Gastroesophageal sphincter (tissue), 3 donors: ENCODE data around the gene RBM39.

ENCODE experiments used
- EP300 ChIP-seq: sonication (generic); formaldehyde crosslinking; IDR thresholded peaks from one replicate; pipeline ENCODE4 v1.6.1; 2017; ENCODE audit warnings: antibody characterized with exemption, mild to moderate bottlenecking
- TF ChIP-seq, protein P1 (sequence below), 4 experiments: fragments of 200-600 bp in 2 of 4; fragments of 450-650 bp in 2 of 4; sonication (generic) in 1 of 4; IDR thresholded peaks; one replicate each; pipeline ENCODE4 v1.5.1; 2017 to 2019; ENCODE audit warnings: antibody characterized with exemption in 4 of 4, mild to moderate bottlenecking in 2 of 4, moderate library complexity in 2 of 4

DNA sequence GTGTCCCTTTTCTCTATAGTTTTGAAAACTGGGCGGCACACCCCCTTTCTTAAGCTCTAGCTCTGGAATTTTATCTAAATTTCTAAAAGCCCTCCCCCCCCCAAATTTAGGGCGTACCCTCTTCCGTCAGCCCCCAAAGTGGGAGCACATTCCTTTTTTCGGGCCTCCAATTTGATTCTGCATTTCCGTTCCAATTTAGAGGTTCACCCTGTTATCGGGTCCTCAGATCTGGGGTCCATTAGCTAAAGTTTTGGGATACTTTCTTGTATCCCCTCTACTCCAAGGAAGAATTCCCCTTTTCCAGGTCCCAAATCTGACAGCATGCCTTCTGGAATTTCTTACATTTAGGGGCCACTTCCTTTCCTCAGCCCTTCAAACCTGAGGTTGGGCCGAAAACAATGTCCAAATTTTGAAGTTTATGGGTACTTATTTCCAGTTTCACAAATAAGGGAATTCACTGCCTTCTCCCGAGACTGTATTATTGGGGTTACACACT is 30.6 kb upstream of the RBM39 start:
- no peak for TF ChIP-seq EP300
- TF ChIP-seq, protein P1, sequence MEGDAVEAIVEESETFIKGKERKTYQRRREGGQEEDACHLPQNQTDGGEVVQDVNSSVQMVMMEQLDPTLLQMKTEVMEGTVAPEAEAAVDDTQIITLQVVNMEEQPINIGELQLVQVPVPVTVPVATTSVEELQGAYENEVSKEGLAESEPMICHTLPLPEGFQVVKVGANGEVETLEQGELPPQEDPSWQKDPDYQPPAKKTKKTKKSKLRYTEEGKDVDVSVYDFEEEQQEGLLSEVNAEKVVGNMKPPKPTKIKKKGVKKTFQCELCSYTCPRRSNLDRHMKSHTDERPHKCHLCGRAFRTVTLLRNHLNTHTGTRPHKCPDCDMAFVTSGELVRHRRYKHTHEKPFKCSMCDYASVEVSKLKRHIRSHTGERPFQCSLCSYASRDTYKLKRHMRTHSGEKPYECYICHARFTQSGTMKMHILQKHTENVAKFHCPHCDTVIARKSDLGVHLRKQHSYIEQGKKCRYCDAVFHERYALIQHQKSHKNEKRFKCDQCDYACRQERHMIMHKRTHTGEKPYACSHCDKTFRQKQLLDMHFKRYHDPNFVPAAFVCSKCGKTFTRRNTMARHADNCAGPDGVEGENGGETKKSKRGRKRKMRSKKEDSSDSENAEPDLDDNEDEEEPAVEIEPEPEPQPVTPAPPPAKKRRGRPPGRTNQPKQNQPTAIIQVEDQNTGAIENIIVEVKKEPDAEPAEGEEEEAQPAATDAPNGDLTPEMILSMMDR (IDR thresholded peaks at IDR 0.05): no peak
